Right renal cortex interstitium (tissue), 3 donors: ENCODE measurements around the gene ZBTB39. TPM values are rescaled to one million over a fixed set of nuclear protein-coding genes. Genes with fewer than 3 reads are reported as not detected.
"Not testable (repeated sequence)": the region's sequence is repeated elsewhere in the genome, so short reads cannot be mapped to it uniquely, and the experiment has no call there.

Source experiments
- DNase-seq, 3 donors: peaks; one replicate each; pipeline ENCODE4 v3.0.0-alpha.2; 2013; ENCODE audit warnings: low read depth in 3 of 3, low spot score in 2 of 3
- polyA plus RNA-seq, 3 donors: library from polyadenylated mRNA; unstranded; fragments of 120-200 nt; gene quantifications; one replicate each; pipeline ENCODE4 v1.2.1, GENCODE V29; 2013; ENCODE audit not compliant: insufficient read length in 3 of 3

The ZBTB39 gene
- polyA plus RNA-seq, 3 donors, result 11.9 to 13.0 (median 12.4) TPM

DNA sequence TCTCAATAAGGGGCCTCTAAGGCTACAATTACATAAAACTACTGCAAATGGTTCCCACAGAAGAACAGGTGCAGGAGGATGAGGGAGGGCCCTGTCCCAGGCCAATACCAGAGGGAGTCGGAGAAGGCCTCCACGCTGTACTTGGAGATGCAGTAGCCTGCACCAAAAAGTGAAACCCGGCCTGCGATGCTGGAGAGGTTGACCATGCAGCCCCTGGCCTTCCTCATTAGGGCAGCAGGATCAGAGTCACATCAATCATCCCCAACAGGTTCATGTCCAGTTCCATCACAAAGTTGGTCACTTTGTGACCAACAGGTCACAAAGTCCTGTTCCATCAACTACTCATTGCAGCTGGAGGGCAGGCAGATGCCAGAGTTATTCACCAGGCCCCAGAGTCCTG is 23.0 kb downstream of the ZBTB39 start:
- DNase-seq, result no peak

DNA sequence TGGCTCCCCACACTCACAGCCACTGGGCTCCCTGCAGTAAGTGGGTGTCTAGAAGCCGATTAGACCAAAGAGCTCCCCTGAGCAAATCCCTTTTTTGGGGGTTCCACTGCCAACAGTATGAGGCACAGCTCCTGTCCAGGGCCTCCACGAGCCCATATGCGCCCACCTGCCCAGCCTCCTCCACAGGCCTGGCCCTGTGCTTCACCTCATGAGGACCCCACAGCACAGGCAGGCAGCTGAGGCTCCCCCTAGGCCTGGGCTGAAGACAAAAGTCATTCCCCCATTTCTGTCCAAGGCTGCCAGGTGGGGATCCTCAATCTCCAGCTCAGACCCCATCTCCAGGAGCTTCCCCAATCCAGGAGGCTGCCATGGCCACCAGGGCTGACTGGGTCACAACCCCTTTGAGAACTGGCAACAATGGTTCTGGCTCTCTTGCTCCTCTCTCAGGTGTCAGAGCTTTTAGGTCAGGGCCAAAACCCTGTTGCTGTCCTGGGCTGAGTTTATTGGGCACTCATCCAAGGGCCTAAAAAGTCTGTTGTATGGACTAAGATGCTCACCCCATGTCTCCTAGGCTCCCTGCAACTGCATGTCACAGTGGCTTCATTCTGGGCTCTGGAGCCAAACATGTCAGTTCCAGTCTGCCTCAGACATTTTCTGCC is 23.6 kb downstream of the ZBTB39 start:
- not testable (repeated sequence) for DNase-seq

- no peak for DNase-seq
These were observed 25.3 kb downstream of the ZBTB39 start for GRCh38 chr12:56980941-56981530.

DNA sequence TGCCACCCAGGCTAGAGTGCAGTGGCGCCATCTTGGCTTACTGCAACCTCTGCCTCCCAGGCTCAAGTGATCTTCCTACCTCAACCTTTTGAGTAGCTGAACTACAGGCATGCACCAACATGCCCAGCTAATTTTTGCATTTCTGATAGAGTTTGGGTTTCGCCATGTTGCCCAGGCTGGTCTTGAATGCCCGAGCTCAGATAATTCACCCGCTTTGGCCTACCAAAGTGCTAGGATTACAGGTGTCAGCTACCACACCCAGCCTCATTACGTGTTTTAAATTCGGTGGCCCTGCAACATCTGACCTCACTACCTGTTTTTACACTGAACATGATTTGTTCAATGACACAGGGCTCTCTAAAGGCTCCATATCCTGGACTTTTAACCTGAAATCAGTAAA is 26.1 kb downstream of the ZBTB39 start:
- DNase-seq, result no peak

DNA sequence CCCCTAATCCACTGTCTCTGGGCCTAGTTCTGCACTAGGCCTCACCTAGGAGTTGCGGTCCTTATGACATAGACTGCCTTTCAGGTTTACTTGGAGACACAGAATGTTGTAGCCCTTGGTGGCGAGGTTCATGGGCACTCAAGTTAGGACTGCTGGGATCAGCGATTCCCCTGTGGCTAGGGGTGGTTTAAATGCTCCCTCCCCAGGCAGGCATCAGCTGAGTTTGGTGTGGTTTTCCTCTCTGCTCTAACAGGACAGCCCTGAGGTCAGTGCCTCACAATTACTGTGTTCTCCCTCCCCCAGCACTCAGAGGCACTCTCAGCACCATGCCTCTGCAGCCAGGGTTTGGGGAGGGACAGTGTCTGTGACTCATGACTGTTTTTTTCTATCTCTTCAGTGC is 26.7 kb downstream of the ZBTB39 start:
- no peak for DNase-seq

DNA sequence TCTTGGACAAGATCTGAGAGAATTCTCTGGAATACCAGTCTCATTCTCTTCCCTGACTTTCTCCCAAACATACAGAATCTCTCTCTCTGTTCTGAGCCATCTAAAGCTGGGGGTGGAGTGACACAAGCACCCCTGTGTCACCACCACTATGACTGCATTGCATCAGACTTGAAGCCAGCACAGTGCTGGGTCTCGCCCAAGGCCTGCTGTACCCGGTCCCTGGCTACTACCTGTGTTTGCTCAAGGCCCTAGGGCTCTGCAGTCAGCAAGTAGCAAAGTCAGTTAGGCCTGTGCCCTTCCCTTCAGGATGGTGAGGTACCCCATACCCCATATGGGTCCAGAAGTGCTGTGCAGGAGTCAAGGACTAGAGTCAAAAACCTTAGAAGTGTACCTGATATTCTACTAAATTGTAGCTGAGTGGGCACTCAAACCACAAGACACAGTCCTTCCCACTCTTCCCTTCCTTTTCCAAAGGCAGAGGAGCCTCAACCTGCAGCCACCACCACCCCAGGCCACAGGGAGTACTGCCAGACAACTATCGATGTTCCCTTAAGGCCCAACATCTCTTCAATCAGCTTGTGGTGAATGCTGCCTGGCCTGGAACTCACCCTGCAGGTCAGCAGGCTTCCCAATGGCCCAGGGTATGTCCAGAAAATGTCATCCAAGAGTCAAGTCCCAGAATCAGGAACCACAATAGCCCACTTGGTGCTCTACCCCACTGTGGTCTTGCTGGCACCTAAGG is 27.8 kb downstream of the ZBTB39 start:
- no peak for DNase-seq

GRCh38 chr12:56977361-56977760 is 29.0 kb downstream of the ZBTB39 start:
- not testable (repeated sequence) for DNase-seq

- DNase-seq, result not testable (repeated sequence)
These were observed 32.1 kb downstream of the ZBTB39 start for GRCh38 chr12:56974224-56974623.

GRCh38 chr12:56968910-56969309 is 37.4 kb downstream of the ZBTB39 start:
- DNase-seq, result not testable (repeated sequence)

- not testable (repeated sequence) for DNase-seq
These were observed 40.2 kb downstream of the ZBTB39 start for GRCh38 chr12:56965997-56966642.

DNA sequence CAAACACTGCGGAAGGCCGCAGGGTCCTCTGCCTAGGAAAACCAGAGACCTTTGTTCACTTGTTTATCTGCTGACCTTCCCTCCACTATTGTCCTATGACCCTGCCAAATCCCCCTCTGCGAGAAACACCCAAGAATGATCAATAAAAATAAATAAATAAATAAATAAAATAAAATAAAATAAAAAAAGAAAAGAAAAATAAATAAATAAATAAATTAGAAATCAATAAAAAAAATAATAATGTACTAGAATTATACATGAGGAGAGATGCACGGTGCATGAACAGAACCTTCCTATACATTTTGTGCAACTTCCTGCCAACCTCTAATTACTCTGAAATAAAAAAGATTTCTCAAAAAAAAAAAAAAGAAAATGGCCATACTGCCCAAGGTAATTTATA is 41.2 kb downstream of the ZBTB39 start:
- not testable (repeated sequence) for DNase-seq

DNA sequence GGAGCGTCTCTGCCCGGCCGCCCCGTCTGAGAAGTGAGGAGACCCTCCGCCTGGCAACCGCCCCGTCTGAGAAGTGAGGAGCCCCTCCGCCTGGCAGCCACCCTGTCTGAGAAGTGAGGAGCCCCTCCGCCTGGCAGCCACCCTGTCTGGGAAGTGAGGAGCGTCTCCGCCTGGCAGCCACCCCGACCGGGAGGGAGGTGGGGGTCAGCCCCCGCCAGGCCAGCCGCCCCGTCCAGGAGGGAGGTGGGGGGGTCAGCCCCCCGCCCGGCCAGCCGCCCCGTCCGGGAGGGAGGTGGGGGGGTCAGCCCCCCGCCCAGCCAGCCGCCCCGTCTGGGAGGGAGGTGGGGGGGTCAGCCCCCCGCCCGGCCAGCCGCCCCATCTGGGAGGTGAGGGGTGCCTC is 42.8 kb downstream of the ZBTB39 start:
- DNase-seq, result not testable (repeated sequence)

DNA sequence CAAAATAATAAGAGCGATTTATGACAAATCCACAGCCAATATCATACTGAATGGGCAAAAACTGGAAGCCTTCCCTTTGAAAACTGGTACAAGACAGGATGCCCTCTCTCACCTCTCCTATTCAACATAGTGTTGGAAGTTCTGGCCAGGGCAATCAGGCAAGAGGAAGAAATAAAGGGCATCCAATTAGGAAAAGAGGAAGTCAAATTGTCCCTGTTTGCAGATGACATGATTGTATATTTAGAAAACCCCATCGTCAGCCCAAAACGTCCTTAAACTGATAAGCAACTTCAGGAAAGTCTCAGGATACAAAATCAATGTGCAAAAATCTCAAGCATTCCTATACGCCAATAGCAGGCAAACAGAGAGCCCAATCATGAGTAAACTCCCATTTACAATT is 44.1 kb downstream of the ZBTB39 start:
- not testable (repeated sequence) for DNase-seq

- no peak for DNase-seq
These were observed 47.9 kb downstream of the ZBTB39 start for GRCh38 chr12:56958422-56958821.

- DNase-seq, result no peak
These were observed 48.9 kb downstream of the ZBTB39 start, which contains the start of gene RDH16 for GRCh38 chr12:56957229-56958052. Gene RDH16, minus strand, starts transcription at chr12:56957608. Its CDS starts 146 bp downstream, at chr12:56957462.

DNA sequence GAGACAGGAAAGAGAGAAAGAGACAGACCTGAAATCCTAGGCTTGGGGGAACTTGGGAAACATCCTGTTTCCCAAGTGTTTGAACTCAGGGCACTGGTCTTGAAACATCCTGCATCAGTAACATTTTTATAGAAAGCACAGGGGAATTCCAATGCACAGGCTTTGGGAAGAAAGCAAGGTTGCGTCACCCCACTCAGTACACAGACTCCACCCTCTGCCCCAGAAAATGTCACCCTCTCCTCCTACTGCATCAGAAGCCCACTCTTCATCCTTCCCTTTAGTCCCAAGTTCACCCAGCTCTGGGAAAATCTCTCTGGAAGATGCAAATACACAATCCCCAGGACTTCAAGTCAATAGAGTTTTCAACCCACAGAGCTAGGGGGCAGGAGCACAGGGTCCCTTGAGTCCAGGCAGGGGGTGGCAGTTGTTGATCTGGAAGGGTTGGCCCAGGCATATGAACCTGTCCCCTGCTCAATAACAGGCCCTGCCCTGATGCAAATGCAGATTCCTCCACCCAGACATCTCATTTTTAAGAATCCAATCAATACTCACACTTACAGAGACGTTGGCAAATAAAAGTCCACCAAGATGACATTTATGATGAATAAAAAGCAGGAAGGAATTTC is 50.6 kb downstream of the ZBTB39 start:
- no peak for DNase-seq

GRCh38 chr12:56954958-56955355 is 51.4 kb downstream of the ZBTB39 start:
- no peak for DNase-seq

DNA sequence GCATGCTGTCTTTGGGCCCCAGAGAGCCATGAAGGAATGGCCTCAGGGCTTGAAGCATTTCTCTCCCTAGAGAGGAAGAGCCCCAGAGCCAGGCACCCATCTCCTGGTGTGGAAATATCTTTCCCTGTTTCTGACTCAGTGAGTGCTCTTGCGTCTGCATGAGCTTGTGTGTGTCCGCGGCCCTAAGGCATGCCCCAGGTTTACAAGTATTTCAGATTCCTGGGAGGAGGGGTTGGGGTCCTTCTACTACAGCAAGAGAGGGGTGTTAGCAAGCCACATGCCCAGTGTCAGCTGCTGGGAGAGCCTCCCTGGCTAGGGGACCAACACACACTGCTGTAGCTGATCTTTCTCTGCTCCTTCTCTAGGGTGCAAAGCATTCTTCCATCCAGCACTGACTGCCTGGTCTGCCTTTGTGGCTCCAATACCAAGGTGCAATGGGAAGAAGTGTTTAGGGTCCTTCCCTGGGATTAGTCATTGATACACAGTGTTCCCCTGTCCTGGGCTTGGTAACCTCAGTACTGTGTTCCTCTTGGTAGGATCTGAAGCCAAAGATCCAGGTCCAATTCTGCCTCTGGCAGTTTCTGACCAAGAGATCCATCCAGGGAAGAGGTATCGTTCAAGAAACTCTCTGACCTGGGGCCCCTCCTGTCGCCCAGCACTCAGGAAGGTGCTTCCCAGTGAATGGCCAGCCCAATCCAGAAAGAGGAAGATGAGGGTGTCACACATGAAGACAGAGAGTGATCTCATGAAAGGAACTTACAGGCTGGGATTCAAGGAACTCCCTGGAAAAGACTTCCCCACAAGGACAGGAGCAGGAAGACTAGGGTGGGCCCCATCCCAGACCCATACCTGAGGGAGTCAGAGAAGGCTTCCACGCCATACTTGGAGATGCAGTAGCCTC is 52.0 kb downstream of the ZBTB39 start:
- DNase-seq, result no peak

GRCh38 chr12:56953314-56953713 is 53.0 kb downstream of the ZBTB39 start:
- no peak for DNase-seq
